ENCODE data around the gene KCNF1.
"Not testable (repeated sequence)": the region's sequence is repeated elsewhere in the genome, so short reads cannot be mapped to it uniquely, and the experiment has no call there.

GRCh38 chr2:10958452-10958851 is 46.7 kb downstream of the KCNF1 start:
- not testable (repeated sequence) for TF ChIP-seq CTCF, POLR2A (IDR thresholded peaks at IDR 0.05)
